Uterus (tissue), 2 donors: ENCODE results near the gene PLCL2.

Experiments used
- POLR2A ChIP-seq, 2 donors: fragments of 450-650 bp; IDR thresholded peaks; one replicate each; pipeline ENCODE4 v1.6.1; 2016; ENCODE audit warnings: antibody characterized with exemption in 2 of 2, mild to moderate bottlenecking in 1 of 2, moderate library complexity in 1 of 2
- TF ChIP-seq, protein P1 (sequence below), 4 experiments: fragments of 200-600 bp in 2 of 4; fragments of 450-650 bp in 2 of 4; sonication (generic) in 2 of 4; IDR thresholded peaks; one replicate each; pipeline ENCODE4 v1.5.1; 2016 to 2019; ENCODE audit warnings: antibody characterized with exemption in 4 of 4, mild to moderate bottlenecking in 2 of 4, moderate library complexity in 1 of 4

DNA sequence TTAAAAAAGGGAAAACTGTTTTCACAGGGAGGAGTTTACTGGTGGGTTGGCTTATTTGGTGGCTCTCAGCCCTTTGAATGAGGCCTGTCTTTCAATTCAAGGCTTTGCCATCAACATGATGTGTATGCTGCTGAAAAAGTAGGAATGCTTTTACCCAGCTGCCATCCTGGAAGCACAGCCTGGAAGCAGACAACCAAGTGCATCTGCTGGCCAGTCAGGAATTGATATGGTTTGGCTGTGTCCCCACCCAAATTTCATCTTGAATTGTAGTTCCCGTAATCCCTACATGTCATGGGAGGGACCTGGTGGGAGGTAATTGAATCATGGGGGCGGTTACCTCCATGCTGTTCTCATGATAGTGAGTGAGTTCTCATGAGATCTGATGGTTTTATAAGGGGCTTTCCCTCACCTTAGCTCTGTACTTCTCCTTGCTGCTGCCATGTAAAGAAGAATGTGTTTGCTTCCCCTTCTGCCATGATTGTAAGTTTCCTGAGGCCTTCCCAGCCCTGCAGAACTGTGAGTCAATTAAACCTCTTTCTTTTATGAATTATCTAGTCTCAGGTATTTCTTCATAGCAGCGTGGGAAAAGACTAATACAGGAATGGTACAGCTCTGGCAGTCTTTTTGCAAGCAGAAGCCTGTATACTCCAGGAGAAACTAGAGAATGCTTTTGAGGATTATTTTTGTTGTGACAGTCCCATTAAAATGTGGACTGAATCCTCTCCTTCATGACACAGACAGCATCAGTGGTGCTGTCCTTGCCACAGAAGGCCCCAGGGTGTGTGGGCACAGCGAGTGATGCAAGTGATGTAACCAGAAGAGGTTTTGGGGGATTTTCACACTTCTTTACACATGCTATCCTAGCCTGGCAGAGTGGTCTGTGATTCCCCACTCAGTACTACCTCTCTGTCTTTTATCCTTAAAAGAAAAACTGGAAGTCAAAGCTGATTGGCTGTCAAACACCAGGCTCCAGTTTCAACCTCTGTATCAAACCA is 20.0 kb downstream of the PLCL2 start:
- TF ChIP-seq, protein P1, sequence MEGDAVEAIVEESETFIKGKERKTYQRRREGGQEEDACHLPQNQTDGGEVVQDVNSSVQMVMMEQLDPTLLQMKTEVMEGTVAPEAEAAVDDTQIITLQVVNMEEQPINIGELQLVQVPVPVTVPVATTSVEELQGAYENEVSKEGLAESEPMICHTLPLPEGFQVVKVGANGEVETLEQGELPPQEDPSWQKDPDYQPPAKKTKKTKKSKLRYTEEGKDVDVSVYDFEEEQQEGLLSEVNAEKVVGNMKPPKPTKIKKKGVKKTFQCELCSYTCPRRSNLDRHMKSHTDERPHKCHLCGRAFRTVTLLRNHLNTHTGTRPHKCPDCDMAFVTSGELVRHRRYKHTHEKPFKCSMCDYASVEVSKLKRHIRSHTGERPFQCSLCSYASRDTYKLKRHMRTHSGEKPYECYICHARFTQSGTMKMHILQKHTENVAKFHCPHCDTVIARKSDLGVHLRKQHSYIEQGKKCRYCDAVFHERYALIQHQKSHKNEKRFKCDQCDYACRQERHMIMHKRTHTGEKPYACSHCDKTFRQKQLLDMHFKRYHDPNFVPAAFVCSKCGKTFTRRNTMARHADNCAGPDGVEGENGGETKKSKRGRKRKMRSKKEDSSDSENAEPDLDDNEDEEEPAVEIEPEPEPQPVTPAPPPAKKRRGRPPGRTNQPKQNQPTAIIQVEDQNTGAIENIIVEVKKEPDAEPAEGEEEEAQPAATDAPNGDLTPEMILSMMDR (IDR thresholded peaks at IDR 0.05), result no peak
- no peak for TF ChIP-seq POLR2A (IDR thresholded peaks at IDR 0.05)
